HG03064 (cell line): ENCODE measurements around the gene SCMH1.

ENCODE experiments used
- ATAC-seq: cut with Tn5 transposase; IDR thresholded peaks from one replicate; pipeline ENCODE4 v1.9.1; 2021; ENCODE audit warnings: low read depth; ENCODE audit not compliant: unreplicated experiment

Gene SCMH1

GRCh38 chr1:41038110-41038509 lies 204.0 kb downstream of the SCMH1 start:
- no peak for ATAC-seq

- no peak for ATAC-seq
Measured at GRCh38 chr1:41037116-41037903, 204.8 kb downstream of the SCMH1 start.

DNA sequence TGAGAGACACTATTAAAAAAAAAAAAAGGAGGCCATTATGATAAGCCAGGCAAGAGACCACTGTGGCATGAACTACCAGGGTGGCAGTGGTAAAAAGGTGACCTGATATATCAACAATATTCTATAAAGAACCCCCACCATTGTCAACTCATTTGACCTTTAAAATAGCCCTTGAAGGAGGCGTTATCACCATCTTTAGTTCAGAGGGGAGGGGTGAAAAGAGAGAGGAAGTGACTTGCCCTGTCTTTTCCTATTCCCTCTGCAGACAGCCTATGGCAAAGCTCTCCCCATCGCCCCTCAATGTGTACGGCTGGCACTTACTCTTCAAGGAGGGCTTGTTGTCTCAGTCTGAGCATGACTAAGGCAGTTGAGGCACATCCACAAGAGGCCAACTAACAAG lies 208.8 kb downstream of the SCMH1 start:
- ATAC-seq = no peak

DNA sequence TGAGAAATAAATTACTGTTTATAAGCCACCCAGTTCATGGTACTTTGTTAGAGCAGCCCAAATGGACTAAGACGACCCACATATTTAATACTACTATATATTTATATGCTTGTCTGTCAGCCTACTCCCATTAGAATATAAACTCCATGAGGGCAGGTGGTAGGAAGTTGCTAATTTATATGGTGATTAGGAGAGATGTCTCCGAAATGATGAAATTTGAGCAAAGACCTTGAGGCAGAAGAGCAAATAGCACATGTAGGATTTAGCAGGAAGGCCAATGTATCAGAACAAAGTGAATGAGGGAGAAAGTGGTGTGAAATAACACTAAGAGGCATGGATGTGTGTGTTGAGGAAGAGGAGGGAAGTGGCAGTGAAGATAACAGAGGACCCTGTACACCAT lies 210.0 kb downstream of the SCMH1 start:
- ATAC-seq = no peak

- no peak for ATAC-seq
Measured at GRCh38 chr1:41030872-41031616, 211.1 kb downstream of the SCMH1 start.

GRCh38 chr1:41028034-41028642 lies 214.0 kb downstream of the SCMH1 start:
- ATAC-seq = no peak

DNA sequence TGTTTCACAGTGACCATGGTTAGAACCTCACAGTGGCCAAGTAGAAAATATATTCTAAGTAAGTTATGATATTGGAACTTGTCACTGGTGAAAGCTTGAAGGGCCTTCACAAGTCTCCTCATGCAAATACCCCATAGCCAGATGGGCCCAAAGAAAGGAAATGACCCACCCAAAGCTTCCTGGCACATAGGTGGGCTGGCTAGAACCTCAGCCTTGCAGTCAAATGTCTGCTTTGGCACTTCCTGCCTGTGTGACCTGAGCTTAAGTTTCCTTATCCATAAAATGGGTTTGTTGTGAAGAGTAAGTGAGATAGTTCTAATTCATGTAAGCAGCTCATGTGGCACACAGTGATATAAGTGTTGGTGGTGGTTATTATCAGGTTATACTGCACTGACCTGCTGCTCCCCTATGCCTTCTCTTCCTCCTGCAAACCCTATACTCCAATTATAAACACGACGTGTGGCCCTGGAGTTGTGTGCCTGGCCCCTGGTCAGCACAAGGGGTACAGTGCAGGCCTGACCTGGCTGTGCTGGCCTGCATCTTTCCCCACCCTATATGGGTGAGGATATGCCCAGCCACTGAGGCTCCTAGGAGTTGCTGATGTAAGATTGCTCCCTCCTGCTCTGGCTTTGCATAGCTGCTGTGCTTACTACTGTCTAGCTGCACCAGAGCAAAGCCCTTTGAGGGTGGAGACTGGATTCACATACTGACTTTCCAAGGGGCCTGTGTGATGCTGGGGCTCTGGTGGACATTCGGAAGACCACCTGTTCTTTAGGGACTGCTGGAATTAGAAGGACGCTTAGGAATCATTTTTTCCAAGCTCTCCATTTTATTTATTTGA lies 215.9 kb downstream of the SCMH1 start:
- ATAC-seq = no peak

DNA sequence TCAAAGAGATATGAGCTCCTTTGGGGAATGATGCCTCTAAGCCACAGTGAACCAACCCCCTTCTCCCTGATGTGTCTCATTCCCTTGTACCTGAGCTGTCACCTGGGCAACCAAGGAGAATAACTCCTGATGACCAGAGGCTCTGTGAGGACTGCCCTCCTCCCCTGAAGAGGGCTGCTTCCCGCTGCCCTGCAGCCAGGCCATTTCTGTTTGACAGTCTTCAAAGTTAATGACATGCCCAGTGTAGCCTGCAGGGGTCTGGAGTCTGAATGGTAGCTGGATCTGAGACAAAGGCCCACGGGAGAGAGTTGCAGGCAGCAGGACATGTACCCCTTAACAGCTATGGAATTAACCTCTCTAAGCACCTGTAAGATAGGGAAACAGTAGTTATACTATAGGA lies 217.2 kb downstream of the SCMH1 start:
- no peak for ATAC-seq

DNA sequence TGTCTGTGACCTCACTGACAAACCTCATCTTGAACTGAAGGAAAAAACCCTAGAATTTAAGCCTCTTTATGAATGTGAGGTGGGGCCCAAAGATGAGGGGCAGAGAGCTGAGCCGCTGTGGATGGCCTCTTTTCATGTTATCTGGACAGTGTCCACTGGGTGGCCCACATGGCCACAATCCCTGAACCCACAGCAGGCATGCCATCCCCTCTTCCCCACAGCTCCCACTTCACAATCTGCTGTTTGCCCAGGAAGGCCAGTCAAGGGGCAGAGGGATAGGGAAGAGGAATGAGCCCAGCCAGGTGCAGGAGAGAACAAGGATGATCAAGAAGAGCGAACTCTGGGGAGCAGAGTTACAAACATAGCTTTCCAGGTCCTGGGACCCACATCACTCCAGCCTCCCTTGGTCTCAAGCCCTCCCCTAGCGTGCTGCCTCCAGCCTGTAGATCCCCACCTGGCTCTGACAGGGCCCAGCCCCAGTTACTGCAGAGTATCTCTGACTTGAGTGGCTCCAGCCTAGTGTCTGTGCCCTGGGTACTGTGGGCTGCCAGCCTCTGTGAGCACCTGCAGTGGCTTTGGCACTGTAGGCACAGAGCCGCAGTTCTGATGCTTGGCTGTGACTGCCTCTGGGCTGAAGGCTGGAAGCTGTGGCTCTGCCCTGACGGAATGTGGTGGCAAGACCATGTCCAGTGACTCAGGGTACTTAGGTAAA lies 218.7 kb downstream of the SCMH1 start:
- ATAC-seq = no peak

- no peak for ATAC-seq
Measured at GRCh38 chr1:41022424-41022823, 219.7 kb downstream of the SCMH1 start.

DNA sequence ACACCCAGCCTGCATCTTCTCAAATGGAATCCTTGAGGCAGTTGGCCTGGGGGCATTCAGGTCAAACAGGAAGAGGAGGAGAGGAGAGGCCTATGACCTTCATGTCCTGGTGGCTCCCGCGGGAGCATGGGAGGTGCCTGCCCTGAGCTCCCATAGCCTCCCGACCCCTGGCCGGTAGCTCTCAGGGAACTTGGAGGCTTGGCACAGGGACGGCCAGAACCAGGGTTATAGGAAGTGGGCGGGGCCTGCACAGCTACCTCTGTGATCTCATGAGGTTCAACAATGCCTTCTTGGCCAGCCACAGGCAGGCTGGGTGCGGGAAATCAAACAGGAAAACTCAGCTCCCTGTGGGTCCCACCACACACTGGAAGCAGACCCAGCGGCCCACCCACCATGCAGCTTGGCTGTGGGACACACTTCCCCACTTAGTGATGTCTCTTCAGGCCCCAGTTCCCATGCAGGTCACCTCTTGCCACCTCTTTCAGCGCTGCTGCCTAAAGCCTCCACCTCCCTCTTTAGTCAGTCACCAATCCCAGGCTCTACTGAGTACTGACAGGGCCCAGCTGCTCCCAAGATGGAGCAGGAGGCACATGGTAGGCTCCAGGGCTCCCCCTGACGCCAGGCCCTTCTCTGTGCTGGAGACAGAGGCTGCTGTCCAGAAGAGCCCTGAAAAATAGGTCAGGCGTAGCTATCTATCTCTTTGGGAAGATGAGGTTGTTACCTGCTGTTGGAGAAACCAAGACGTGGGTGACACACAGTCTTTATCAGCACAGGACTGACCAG lies 220.4 kb downstream of the SCMH1 start, which contains the start of gene SLFNL1:
SLFNL1 (minus strand) TSS at position 200 of the 783 bp plus-strand sequence. CDS start 1,065 bp downstream, outside the sequence.
- no peak for ATAC-seq

DNA sequence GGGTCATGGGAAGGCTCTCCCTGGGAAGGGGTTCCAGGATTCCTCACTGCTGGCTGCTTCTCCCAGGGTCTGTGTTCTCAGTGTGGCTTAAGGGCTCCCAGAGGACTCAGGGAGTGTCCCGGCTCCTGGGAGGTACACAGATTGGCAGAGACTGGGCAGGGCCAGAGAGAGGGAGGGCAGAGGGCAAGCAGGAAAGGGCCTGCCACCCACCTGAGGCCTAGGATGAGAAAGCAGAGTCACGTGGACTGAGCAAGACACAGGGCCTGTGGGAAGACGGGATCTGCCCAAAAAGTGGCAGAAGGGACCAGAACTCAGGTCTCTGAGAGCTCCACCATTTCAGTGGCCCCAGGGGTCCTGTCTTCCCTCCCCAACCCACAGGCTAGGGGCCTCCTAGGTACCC lies 221.5 kb downstream of the SCMH1 start:
- no peak for ATAC-seq

DNA sequence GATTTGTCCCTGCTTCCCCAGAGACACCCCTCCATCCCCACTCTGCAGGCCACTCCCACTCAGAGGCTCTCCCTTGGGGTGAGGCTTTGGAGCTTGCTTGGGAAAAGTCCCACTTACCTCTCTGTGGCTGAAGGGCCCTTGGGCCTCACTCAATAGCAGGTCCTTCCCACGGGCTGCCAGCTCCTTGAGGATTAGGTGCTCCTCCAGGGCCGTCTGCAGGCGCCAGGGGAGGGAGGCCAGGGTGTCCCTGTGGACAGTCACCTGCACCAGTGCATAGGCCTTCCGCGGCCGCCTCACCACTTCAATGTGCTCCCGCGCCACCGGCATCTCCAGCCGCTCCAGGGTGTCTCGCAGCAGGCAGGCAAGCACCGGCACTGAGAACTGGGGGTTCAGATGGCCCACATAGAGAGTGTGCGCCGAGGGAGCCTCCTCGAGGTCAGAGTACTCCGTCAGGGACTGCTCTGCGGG lies 222.0 kb downstream of the SCMH1 start:
- no peak for ATAC-seq

DNA sequence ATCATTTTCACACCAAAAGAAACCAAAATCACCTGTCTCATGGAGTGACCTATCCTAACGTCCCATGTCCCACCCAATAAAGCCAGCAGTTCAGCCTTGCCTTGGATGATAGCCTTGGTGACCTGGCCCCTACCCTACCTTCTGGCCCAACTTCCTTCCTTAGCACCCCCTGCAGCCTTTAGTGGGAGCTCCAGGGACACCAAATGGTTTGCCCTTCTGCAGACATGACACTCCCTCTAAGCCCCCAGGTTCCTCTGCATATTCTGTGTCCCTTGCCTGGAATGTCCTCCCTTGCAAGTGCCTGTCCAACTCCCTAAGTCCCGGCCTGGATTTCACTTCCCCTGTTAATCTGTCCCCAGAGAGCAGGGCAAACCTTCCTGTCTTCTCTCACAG lies 222.8 kb downstream of the SCMH1 start:
- ATAC-seq = no peak

- ATAC-seq = no peak
Measured at GRCh38 chr1:41018018-41018410, 224.1 kb downstream of the SCMH1 start.

GRCh38 chr1:41017141-41018017 lies 224.7 kb downstream of the SCMH1 start:
- no peak for ATAC-seq

- ATAC-seq = no peak
Measured at GRCh38 chr1:41015897-41016470, 226.1 kb downstream of the SCMH1 start.
